Posterior cingulate gyrus (tissue), 11 donors: ENCODE results near the gene HES5.

Source experiments
- DNase-seq, 10 donors: peaks; one replicate each; pipeline versions ENCODE4 v3.0.0 to v3.0.0-alpha.2; 2020 to 2021; ENCODE audit warnings: mixed read lengths in 3 of 10
- intact Hi-C: fragments of 100-400 bp; cut with DNase I; formaldehyde crosslinking; loops from one replicate; pipeline ENCODE4 v1.15.1; 2023

Gene HES5

GRCh38 chr1:2505461-2505994 lies 24.5 kb downstream of the HES5 start:
- intact Hi-C loops = no loop called here
- DNase-seq = no peak

- no peak for DNase-seq
- intact Hi-C loops = no loop called here
Measured at GRCh38 chr1:2504949-2505272, 25.2 kb downstream of the HES5 start.

GRCh38 chr1:2504225-2504948 lies 25.7 kb downstream of the HES5 start:
- intact Hi-C loops = no loop called here
- DNase-seq = no peak

GRCh38 chr1:2503554-2504224 lies 26.4 kb downstream of the HES5 start:
- intact Hi-C loops = no loop called here
- DNase-seq = no peak

DNA sequence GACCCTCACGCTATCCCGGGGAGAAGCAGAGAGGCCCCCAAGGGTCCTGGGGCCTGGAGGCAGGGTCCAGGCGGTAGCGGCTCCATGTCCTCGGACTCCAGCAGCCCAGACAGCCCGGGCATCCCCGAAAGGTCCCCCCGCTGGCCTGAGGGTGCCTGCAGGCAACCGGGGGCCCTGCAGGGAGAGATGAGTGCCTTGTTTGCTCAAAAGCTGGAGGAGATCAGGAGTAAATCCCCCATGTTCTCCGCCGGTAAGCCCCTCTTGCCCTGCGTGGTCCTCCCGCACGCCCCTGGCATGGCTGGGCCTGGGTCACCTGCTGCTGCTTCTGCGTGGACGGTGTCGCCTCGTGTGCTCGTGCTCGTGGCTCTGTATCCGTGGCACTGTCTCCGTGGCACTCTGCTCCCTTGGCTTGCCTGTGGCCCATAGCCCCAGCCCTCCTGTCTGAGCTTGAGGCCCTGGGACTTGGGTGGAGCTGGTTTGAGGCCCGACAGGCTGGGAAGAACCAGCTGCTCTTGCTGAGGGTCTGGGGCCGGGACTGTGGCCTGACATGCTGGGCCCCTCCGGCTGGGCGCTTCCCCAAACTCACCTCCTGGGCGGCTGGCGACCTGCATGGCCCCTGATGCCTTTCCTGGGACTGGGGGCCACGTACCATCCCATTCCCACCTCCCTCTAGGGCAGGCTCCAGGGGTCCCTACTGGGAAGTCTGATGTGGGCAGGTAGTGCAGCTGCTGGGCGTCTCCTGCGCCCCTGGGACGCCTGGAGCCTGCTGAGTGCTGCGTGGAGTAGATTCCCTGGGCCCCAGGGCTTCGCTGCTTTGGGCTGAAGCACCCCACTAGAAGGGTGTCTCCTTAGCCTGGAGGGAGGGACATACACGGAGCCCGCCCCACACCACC lies 27.2 kb downstream of the HES5 start:
- intact Hi-C loops = no loop called here
- no peak for DNase-seq

DNA sequence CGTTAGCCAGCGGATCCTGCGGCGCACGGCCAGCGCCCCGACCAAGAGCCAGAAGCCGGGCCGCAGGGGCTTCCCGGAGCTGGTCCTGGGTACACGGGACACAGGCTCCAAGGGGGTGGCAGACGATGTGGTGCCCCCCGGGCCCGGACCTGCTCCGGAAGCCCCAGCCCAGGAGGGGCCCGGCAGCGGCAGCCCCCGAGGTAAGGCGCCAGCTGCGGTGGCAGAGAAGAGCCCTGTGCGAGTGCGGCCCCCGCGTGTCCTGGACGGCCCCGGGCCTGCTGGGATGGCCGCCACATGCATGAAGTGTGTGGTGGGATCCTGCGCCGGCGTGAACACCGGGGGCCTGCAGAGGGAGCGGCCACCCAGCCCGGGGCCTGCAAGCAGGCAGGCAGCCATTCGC lies 27.9 kb downstream of the HES5 start:
- intact Hi-C loops = no loop called here
- no peak for DNase-seq

GRCh38 chr1:2501820-2502119 lies 28.3 kb downstream of the HES5 start:
- intact Hi-C loops = no loop called here
- DNase-seq = no peak

GRCh38 chr1:2501041-2501819 lies 28.8 kb downstream of the HES5 start:
- no peak for DNase-seq
- intact Hi-C loops = no loop called here

GRCh38 chr1:2499986-2500596 lies 30.0 kb downstream of the HES5 start:
- no peak for DNase-seq
- intact Hi-C loops = no loop called here

GRCh38 chr1:2499260-2499659 lies 30.8 kb downstream of the HES5 start:
- intact Hi-C loops = no loop called here
- no peak for DNase-seq

DNA sequence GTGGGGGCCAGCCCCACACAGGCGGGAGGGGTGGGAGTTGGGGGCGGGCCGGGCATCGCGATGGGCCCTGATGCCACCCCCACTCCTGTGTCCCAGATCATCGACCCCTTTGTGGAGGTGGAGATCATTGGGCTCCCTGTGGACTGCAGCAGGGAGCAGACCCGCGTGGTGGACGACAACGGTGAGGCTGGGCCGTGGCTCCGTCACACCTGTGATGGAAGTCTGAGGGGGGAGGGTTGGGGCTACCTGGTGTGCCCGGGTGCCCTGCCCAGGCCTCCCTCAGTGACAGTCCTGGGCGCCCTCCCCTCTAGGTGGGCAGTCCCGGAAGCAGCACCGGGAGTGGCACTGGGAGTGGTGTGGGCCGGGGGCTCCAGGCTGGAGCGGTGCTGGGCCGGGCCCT lies 31.4 kb downstream of the HES5 start:
- intact Hi-C loops = no loop called here
- DNase-seq = no peak

DNA sequence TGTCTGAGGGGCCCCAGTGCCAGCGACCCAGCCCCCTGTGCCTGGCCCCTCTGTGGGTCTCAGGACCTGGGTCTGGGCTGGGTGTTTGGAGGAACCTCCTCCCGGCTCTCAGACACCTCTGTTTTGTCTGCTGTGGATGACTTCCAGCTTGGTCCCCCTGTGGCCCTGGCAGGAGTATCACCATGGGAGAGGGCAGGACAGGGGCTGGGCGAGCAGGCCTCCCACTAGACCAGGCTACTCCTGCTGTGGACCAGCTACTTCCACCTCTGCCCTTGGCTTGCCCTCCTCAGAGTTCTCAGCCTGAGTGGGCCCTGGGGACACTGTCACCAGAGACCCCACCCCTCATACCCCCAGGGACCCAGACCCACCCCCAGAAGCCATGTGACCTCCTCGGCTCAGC lies 32.2 kb downstream of the HES5 start:
- intact Hi-C loops = no loop called here
- no peak for DNase-seq

GRCh38 chr1:2496746-2497145 lies 33.3 kb downstream of the HES5 start:
- intact Hi-C loops = no loop called here
- no peak for DNase-seq

- no peak for DNase-seq
- intact Hi-C loops = no loop called here
Measured at GRCh38 chr1:2496087-2496622, 33.9 kb downstream of the HES5 start.

GRCh38 chr1:2495546-2495945 lies 34.5 kb downstream of the HES5 start:
- intact Hi-C loops = no loop called here
- DNase-seq = no peak

DNA sequence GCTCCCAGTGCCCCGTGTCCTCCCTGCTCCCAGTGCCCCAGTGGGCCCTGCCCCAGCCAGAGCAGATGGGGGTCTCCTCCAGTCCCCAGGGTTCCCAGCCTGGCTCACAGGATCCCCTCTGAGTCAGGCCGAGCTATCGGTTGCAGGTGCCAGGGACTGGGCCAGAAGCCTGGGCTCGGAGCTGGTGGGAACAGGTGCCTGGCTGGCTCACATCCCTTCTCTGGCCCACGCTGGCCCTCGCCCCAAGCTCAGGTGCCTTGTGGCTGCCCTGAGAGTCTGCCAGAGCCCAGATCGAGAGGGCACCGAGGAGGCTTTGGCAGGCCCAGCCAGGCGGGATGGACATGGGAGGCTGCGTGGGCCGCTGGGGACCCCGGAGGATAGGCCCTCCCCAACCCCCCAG lies 35.0 kb downstream of the HES5 start:
- no peak for DNase-seq
- intact Hi-C loops = no loop called here

DNA sequence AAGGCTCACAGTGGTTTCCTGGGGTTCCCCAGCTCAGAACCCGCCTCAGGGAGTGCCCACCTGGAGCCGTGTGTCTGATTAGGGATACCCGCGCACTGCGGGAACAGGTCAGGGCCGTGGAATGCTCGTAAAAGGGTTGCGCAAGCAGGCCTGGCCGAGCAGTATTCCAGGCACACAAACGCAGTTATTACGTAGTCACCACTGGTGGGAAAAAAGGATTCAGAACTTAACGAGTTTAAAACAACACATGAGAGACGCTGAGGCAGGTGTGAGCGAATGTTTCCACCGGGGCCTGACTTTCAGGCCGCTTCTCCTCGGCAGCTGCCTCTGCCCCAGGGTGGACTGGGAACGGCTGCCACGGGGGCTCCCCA lies 35.8 kb downstream of the HES5 start:
- intact Hi-C loops = no loop called here

GRCh38 chr1:2493691-2494322 lies 36.3 kb downstream of the HES5 start:
- DNase-seq = peak; percentile 80 to 98 (median 87)
- intact Hi-C loops = no loop called here

More for the DNA sequence above, 35.8 kb downstream of the HES5 start:
- no peak for DNase-seq

- peak in 2 of 10 donors; percentile 31 to 49 for DNase-seq
- intact Hi-C loops = no loop called here
Measured at GRCh38 chr1:2493218-2493617, 36.8 kb downstream of the HES5 start.

GRCh38 chr1:2492091-2492490 lies 38.0 kb downstream of the HES5 start:
- intact Hi-C loops = no loop called here
- no peak for DNase-seq
